Muscle layer of duodenum (tissue), 2 donors: Measurements from ENCODE around the gene FRZB.
A peak's percentile ranks its signal among the peaks of the same experiment; 100 is the strongest.

Source experiments
- H3K27ac ChIP-seq: one replicate; pipeline ENCODE4 v1.7.0; 2013; ENCODE audit warnings: mild to moderate bottlenecking, low read length
- H3K27me3 ChIP-seq: one replicate; pipeline ENCODE4 v1.7.0; 2013; ENCODE audit warnings: low read depth, mild to moderate bottlenecking, control low read depth, low read length
- H3K36me3 ChIP-seq, 2 donors: one replicate each; pipeline ENCODE4 v1.7.0; 2013; ENCODE audit warnings: low read length in 2 of 2, control low read depth in 1 of 2, mild to moderate bottlenecking in 1 of 2; ENCODE audit not compliant: insufficient read depth in 2 of 2, control insufficient read depth in 1 of 2
- H3K4me1 ChIP-seq, 2 donors: one replicate each; pipeline ENCODE4 v1.7.0; 2013; ENCODE audit warnings: low read length in 2 of 2, mild to moderate bottlenecking in 2 of 2, control low read depth in 1 of 2, moderate library complexity in 1 of 2; ENCODE audit not compliant: insufficient read depth in 2 of 2, control insufficient read depth in 1 of 2
- H3K4me3 ChIP-seq, 2 donors: one replicate each; pipeline ENCODE4 v1.7.0; 2013; ENCODE audit warnings: low read length in 2 of 2, low read depth in 1 of 2, mild to moderate bottlenecking in 1 of 2
- H3K9me3 ChIP-seq, 2 donors: one replicate each; pipeline ENCODE4 v1.7.0; 2013; ENCODE audit warnings: low read length in 2 of 2, control low read depth in 1 of 2, mild to moderate bottlenecking in 1 of 2; ENCODE audit not compliant: control insufficient read depth in 1 of 2
- donor health status: healthy.

Gene FRZB

GRCh38 chr2:182866461-182867406 lies at the start of gene FRZB:
FRZB (minus strand) TSS chr2:182866637; CDS start chr2:182866552, 85 bp downstream.
- Histone ChIP-seq H3K4me3 (peak within 1 kb of the TSS; percentile 71 to 81), H3K9me3 (no peaks in the 10 kb centered on the region), H3K4me1 (peaks cover 0 to 17% of the 10 kb centered on the region in 2 donors), H3K36me3 (no peaks in the 10 kb centered on the region), H3K27ac (peak within 1 kb of the TSS; percentile 8), H3K27me3 (no peaks in the 10 kb centered on the region)

- no peak overlapping the region for H3K4me3 ChIP-seq
- H3K9me3 ChIP-seq = no peaks in the 10 kb centered on the region
- H3K4me1 ChIP-seq = peaks cover 0 to 11% of the 10 kb centered on the region in 2 donors
- no peaks in the 10 kb centered on the region for H3K27me3 ChIP-seq
- no peak overlapping the region for H3K27ac ChIP-seq
- H3K36me3 ChIP-seq = peaks cover 14 to 34% of the 10 kb centered on the region in 2 donors
Measured at GRCh38 chr2:182915369-182916326, 49.2 kb upstream of the FRZB start.

- peaks cover 14 to 34% of the 10 kb centered on the region in 2 donors for H3K36me3 ChIP-seq
Measured at GRCh38 chr2:182914852-182915251, 48.4 kb upstream of the FRZB start.

GRCh38 chr2:182913064-182913463 lies 46.6 kb upstream of the FRZB start:
- Histone ChIP-seq H3K4me3 (no peak overlapping the region), H3K27ac (no peak overlapping the region), H3K27me3 (no peaks in the 10 kb centered on the region), H3K4me1 (peaks cover 0 to 11% of the 10 kb centered on the region in 2 donors), H3K9me3 (no peaks in the 10 kb centered on the region), H3K36me3 (peaks cover 14 to 29% of the 10 kb centered on the region in 2 donors)

More at GRCh38 chr2:182914852-182915251, 48.4 kb upstream of the FRZB start:
- peaks cover 0 to 11% of the 10 kb centered on the region in 2 donors for H3K4me1 ChIP-seq
- no peaks in the 10 kb centered on the region for H3K9me3 ChIP-seq
- no peak overlapping the region for H3K27ac ChIP-seq
- no peaks in the 10 kb centered on the region for H3K27me3 ChIP-seq
- no peak overlapping the region for H3K4me3 ChIP-seq

GRCh38 chr2:182912518-182912915 lies 46.1 kb upstream of the FRZB start:
- Histone ChIP-seq H3K27ac (no peak overlapping the region), H3K4me3 (no peak overlapping the region), H3K4me1 (peaks cover 0 to 11% of the 10 kb centered on the region in 2 donors)

GRCh38 chr2:182911813-182912517 lies 45.5 kb upstream of the FRZB start:
- no peaks in the 10 kb centered on the region for H3K9me3 ChIP-seq
- H3K4me3 ChIP-seq = no peak overlapping the region
- peaks cover 0 to 11% of the 10 kb centered on the region in 2 donors for H3K4me1 ChIP-seq
- H3K36me3 ChIP-seq = peaks cover 14 to 29% of the 10 kb centered on the region in 2 donors
- H3K27ac ChIP-seq = no peak overlapping the region
- no peaks in the 10 kb centered on the region for H3K27me3 ChIP-seq

More at GRCh38 chr2:182912518-182912915, 46.1 kb upstream of the FRZB start:
- Histone ChIP-seq H3K27me3 (no peaks in the 10 kb centered on the region), H3K9me3 (no peaks in the 10 kb centered on the region), H3K36me3 (peaks cover 14 to 29% of the 10 kb centered on the region in 2 donors)

GRCh38 chr2:182910965-182911364 lies 44.5 kb upstream of the FRZB start:
- no peaks in the 10 kb centered on the region for H3K9me3 ChIP-seq
- H3K4me3 ChIP-seq = no peak overlapping the region
- peaks cover 0 to 11% of the 10 kb centered on the region in 2 donors for H3K4me1 ChIP-seq
- no peak overlapping the region for H3K27ac ChIP-seq
- peaks cover 14 to 26% of the 10 kb centered on the region in 2 donors for H3K36me3 ChIP-seq
- no peaks in the 10 kb centered on the region for H3K27me3 ChIP-seq

- H3K4me3 ChIP-seq = no peak overlapping the region
- H3K27ac ChIP-seq = no peak overlapping the region
- H3K36me3 ChIP-seq = peaks cover 4 to 12% of the 10 kb centered on the region in 2 donors
- peaks cover 0 to 1% of the 10 kb centered on the region in 2 donors for H3K4me1 ChIP-seq
- no peaks in the 10 kb centered on the region for H3K27me3 ChIP-seq
- no peaks in the 10 kb centered on the region for H3K9me3 ChIP-seq
Measured at GRCh38 chr2:182907081-182907830, 40.8 kb upstream of the FRZB start.

GRCh38 chr2:182906454-182906853 lies 40.0 kb upstream of the FRZB start:
- no peak overlapping the region for H3K4me3 ChIP-seq
- no peaks in the 10 kb centered on the region for H3K9me3 ChIP-seq
- H3K27me3 ChIP-seq = no peaks in the 10 kb centered on the region
- no peak overlapping the region for H3K27ac ChIP-seq
- no peaks in the 10 kb centered on the region for H3K4me1 ChIP-seq
- peaks cover 0 to 12% of the 10 kb centered on the region in 2 donors for H3K36me3 ChIP-seq

- Histone ChIP-seq H3K36me3 (peaks cover 0 to 4% of the 10 kb centered on the region in 2 donors), H3K27ac (no peak overlapping the region), H3K27me3 (no peaks in the 10 kb centered on the region), H3K4me3 (no peak overlapping the region), H3K4me1 (no peaks in the 10 kb centered on the region), H3K9me3 (no peaks in the 10 kb centered on the region)
Measured at GRCh38 chr2:182904844-182905243, 38.4 kb upstream of the FRZB start.
